NCI-H2196 treated with DMSO at 0.1 percent for 48 hours (cell line): ENCODE measurements around the gene DTYMK.

ENCODE experiments used
- DNase-seq: peaks from one replicate; lab custom pipeline; 2025; ENCODE audit not compliant: unreplicated experiment; lab: John Stamatoyannopoulos, UW

Gene DTYMK

GRCh38 chr2:241649927-241650326, 36.7 kb downstream of the DTYMK start:
- DNase-seq = no peak

GRCh38 chr2:241649404-241649803, 37.2 kb downstream of the DTYMK start:
- DNase-seq = no peak

- DNase-seq = no peak
These were observed 38.2 kb downstream of the DTYMK start for GRCh38 chr2:241648453-241648852.

- no peak for DNase-seq
These were observed 40.5 kb downstream of the DTYMK start for GRCh38 chr2:241645915-241646645.

GRCh38 chr2:241645056-241645914, 41.3 kb downstream of the DTYMK start:
- no peak for DNase-seq

GRCh38 chr2:241641631-241642030, 45.0 kb downstream of the DTYMK start:
- no peak for DNase-seq

GRCh38 chr2:241640165-241640795, 46.3 kb downstream of the DTYMK start:
- no peak for DNase-seq

- no peak for DNase-seq
These were observed 47.2 kb downstream of the DTYMK start for GRCh38 chr2:241639385-241639784.

GRCh38 chr2:241638940-241639339, 47.7 kb downstream of the DTYMK start:
- no peak for DNase-seq

GRCh38 chr2:241637795-241638660, 48.6 kb downstream of the DTYMK start:
- no peak for DNase-seq

GRCh38 chr2:241637018-241637794, 49.4 kb downstream of the DTYMK start, which contains the start of the genes ATG4B and THAP4:
Gene ATG4B (plus strand): TSS chr2:241637693. CDS start chr2:241637715, 22 bp downstream.
Gene THAP4 (minus strand): TSS chr2:241637158. CDS start chr2:241637017, 141 bp downstream.
- peak; percentile 74 for DNase-seq

GRCh38 chr2:241636182-241637017, 50.2 kb downstream of the DTYMK start:
- DNase-seq = no peak

- DNase-seq = no peak
These were observed 50.9 kb downstream of the DTYMK start for GRCh38 chr2:241635756-241636155.

- DNase-seq = no peak
These were observed 53.1 kb downstream of the DTYMK start for GRCh38 chr2:241633561-241633960.

GRCh38 chr2:241632478-241633325, 53.9 kb downstream of the DTYMK start:
- DNase-seq = no peak

GRCh38 chr2:241629762-241630435, 56.7 kb downstream of the DTYMK start:
- DNase-seq = no peak

- DNase-seq = no peak
These were observed 58.9 kb downstream of the DTYMK start for GRCh38 chr2:241627675-241628074.
